Stimulated activated CD4-positive, alpha-beta T cell treated with anti-CD3 and anti-CD28 coated beads, Interleukin-2, amount 100 ng/mL, for 48 hours (primary cell): ENCODE measurements around the gene SEMA3F.

ENCODE experiments used
- DNase-seq, 2 donors: peaks; one replicate each; pipeline ENCODE4 v3.0.0-alpha.2; 2020

Gene SEMA3F

DNA sequence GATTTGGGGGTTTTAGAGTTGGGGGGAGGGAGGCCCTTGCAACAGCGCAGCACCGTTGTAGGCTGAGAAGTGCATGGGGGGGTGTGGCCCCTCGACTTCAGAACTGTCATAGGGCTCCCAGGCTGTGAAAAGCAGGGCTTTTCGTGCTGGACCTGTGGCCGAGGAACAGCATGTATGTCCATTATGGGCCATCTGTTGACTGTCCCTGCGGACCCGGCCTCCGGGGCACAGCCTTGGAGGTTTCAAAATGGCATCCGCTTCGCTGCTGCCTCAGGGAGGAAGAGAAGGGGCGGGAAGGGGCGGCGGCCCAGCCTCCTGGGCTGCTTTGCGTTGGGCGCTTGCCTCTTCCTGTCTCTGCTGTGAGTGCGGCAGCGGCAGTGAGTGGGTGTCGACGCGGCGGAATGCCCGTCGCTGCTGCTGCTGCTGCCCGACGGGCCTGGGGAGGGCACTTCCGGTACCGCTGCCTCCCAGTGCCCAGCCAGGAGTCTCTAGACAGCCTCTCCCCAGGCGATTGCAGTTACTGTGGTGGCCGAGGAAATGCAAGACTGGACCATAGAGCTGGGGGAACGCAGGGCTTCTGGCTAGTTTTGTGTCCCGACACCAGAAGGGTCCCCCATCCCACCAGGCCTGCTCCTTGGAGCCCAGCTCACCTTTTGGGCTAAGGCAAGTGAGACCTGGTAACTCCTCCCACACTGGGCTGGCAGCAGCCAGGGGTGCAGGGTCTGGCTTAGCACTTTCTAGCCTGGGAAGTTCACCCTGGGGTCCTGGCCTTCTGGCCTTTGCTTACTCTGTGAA lies 82.8 kb downstream of the SEMA3F start:
- DNase-seq, result peak; percentile 79 to 82

DNA sequence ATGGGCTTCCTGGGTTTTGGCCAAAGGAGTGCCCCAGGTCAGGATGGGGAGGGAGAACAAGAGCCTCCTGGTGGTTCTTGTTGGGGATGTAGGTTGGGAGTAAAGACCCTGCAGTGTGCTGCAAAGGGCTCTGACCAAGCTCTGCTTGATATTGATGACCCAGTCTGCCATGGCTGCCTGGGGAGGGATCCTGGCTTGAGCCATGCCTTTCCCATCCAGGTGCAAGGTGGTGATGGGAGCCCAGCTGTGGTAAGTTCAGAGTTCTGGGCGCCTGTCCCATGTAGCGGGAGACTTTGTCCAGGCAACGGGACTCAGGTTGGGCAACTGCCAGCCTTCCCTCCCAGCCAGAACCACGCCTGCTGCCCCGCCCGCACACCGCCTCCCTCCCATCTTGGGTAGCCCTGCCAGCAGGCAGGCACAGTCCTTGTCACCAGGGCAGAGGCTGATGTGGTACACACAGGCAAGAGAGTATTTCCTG lies 83.5 kb downstream of the SEMA3F start:
- no peak for DNase-seq
